Epithelial cell of esophagus (primary cell): Measurements from ENCODE around the gene SHTN1.

Source experiments
- DNase-seq: peaks from one replicate; pipeline ENCODE4 v3.0.0; 2010; ENCODE audit warnings: low read depth
- H3K4me3 ChIP-seq: 2 replicates; pipeline ENCODE4 v1.5.1; 2011; ENCODE audit warnings: mild to moderate bottlenecking, low read length, control low read depth
- TF ChIP-seq, protein P1 (sequence below): IDR thresholded peaks from 2 replicates; pipeline ENCODE4 v1.5.1; 2011; ENCODE audit warnings: low read depth, mild to moderate bottlenecking, low read length, control low read depth, inconsistent platforms; ENCODE audit not compliant: insufficient read depth; ENCODE audit errors: missing control alignments

Gene SHTN1

DNA sequence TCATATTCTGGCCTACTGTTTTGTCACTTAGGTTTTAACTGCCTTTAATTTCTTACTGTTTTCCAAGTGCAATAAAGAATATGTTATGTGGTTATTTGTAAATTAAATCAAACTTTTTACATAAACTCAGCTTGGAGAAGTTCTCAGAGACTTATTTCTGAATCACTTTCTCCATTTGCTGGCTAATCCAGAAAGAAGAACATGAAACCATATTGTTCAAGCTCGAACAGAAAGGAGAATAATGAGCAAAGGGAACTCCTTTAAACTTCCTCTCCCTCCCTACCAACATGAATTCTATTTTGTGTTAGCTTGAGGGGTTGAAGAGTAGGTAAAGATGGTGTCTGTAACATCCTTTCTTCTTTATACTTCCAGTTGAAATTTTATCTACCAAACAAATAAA is 52.3 kb downstream of the SHTN1 start:
- H3K4me3 ChIP-seq, result no peak overlapping the region
- DNase-seq, result no peak
- TF ChIP-seq, protein P1, sequence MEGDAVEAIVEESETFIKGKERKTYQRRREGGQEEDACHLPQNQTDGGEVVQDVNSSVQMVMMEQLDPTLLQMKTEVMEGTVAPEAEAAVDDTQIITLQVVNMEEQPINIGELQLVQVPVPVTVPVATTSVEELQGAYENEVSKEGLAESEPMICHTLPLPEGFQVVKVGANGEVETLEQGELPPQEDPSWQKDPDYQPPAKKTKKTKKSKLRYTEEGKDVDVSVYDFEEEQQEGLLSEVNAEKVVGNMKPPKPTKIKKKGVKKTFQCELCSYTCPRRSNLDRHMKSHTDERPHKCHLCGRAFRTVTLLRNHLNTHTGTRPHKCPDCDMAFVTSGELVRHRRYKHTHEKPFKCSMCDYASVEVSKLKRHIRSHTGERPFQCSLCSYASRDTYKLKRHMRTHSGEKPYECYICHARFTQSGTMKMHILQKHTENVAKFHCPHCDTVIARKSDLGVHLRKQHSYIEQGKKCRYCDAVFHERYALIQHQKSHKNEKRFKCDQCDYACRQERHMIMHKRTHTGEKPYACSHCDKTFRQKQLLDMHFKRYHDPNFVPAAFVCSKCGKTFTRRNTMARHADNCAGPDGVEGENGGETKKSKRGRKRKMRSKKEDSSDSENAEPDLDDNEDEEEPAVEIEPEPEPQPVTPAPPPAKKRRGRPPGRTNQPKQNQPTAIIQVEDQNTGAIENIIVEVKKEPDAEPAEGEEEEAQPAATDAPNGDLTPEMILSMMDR, result no peak

DNA sequence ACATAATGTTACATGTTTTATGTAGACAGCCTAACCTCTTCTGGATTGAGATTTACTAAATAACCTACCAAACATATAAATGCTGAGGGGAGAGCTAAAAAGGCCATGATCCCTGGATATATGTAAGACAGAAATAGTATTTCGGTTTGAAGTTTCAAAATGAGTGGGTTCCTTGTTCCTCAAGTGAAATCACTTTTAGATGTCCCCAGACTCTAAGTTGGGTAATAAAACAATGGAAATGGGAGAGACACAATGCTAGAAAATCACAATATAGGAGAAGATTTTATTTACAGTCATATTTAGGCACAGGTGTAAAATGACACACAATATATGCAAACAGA is 56.5 kb downstream of the SHTN1 start:
- DNase-seq, result no peak
- TF ChIP-seq, protein P1, result no peak
- no peak overlapping the region for H3K4me3 ChIP-seq

DNA sequence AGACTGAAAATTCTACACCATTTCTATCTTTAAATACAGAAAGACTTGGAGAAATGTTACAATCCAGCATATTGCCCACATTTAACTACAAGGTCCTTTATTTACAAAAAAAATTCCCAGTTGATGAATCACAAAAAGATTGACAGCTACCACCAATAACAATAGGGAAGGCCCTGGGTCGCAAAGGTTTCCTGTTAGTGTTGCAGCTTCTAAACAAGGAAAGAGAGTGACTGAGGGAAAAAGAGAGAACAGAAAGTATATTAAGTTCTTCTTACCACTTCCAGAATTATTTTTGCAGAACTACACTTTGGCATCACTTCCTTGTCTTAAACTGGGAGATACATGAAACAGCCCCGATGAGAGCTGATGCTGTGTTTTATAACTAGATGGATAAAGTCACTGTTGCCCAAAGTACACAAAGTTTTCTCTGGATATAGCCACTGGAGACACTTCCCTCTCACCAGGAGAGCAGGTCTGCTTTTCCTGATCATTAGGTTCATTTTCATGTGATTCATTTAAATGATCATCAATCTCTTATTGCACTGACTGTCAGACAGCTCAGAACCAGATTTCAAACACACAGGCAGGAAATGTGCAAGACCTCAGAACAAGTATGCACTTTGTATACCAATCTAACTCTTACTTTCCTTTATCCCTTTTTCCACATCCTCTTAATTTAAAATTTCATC is 57.0 kb downstream of the SHTN1 start:
- TF ChIP-seq, protein P1, result no peak
- DNase-seq, result peak; percentile 55
- no peak overlapping the region for H3K4me3 ChIP-seq

DNA sequence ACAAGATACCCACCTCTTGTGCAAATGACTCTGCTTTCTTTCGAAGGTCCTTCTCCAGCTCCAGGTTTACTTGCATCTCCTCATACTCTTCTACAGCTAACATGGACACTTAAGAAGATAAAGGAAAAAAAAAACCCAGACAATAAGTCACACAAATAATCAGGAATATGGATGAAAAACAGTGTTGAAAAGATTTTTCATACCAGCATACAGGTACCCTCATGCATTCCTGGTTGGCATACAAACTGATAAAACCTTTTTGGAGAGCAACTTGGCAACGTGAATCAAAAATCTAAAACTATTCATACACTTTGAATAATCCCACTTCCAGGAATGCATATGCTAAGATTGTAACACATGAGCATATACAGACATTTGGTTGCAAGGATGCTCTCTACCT is 60.1 kb downstream of the SHTN1 start:
- no peak for DNase-seq
- no peak overlapping the region for H3K4me3 ChIP-seq
- TF ChIP-seq, protein P1, result no peak

DNA sequence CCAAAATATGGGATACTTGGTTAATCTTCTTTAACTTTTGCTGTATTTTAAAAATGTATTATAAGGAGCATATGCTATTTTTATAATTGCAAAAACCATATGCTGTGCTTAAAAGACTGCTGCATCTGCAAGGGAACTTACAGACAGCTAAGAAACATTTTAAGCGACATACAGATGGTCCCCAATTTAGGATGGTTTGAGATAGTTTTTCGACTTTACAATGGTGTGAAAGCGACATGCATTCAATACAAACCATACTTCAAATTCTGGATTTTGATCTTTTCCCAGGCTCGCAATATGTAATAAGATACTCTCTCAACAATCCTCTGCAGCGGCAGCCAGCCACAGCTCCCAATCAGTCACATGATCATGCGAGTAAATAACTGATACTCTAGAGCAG is 73.2 kb downstream of the SHTN1 start:
- DNase-seq, result no peak
- no peak overlapping the region for H3K4me3 ChIP-seq
- TF ChIP-seq, protein P1, result no peak

DNA sequence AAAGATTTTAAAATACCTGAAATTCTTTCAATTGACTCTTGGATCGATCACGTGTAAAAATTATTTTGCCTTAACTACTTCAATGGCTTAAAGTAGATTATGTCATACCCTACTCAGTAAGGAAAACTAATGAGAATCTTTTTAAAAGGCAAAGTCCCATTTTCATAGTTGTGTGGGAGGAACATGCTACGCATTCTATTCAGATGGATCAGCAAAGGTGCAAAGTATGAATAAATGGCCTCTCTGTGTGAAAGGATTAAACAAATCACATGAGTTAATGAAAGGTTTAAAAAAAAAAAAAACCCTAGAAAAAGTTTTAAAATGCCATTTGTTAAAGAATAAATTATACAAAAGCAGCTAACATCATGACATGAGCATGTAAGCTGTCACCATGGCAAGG is 78.6 kb downstream of the SHTN1 start:
- H3K4me3 ChIP-seq, result no peak overlapping the region
- TF ChIP-seq, protein P1, result no peak
- DNase-seq, result no peak

DNA sequence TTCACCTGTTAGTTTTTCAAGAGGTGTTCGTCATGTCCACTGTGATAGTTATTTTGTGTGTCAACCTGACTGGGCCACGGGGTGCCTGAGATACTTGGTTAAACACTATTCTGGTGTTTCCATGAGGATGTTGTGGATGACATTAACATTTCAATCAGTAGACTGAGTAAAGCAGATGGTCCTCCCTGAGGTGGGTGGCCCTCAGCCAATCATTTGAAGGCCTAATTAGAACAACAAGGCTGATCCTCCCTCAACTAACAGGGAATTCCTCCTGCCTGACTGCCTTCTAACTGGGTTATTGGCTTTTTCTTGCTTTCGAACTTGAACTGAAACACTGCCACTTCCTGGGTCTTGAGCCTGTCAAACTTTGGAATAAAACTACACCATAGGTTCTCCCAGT is 79.9 kb downstream of the SHTN1 start:
- TF ChIP-seq, protein P1, result no peak
- no peak overlapping the region for H3K4me3 ChIP-seq
- no peak for DNase-seq
